Mesenchymal stem cell (in vitro differentiated cells and primary cell): ENCODE measurements around the gene SLC23A3.

ENCODE experiments used
- DNase-seq: peaks from one replicate; pipeline ENCODE4 v3.0.0-alpha.2; 2013
- H2AFZ ChIP-seq: one replicate; pipeline ENCODE4 v1.6.1; 2013; ENCODE audit warnings: low read depth, mild to moderate bottlenecking, control low read depth, inconsistent platforms, low read length, moderate library complexity
- H2AK5ac ChIP-seq: 2 replicates; pipeline ENCODE4 v1.6.1; 2013; ENCODE audit warnings: low read length, moderate library complexity, mild to moderate bottlenecking, inconsistent platforms; ENCODE audit not compliant: severe bottlenecking
- H2BK120ac ChIP-seq: one replicate; pipeline ENCODE4 v1.6.1; 2013; ENCODE audit warnings: low read depth, mild to moderate bottlenecking, inconsistent platforms, low read length, moderate library complexity
- H2BK12ac ChIP-seq, 2 experiments: one replicate each; pipeline ENCODE4 v1.6.1; 2013; ENCODE audit warnings: inconsistent platforms in 2 of 2, low read length in 2 of 2, mild to moderate bottlenecking in 2 of 2, moderate library complexity in 2 of 2, control low read depth in 1 of 2
- H2BK15ac ChIP-seq: one replicate; pipeline ENCODE4 v1.6.1; 2013; ENCODE audit warnings: mild to moderate bottlenecking, low read depth, inconsistent platforms; ENCODE audit not compliant: poor library complexity, severe bottlenecking
- H2BK5ac ChIP-seq: 2 replicates; pipeline ENCODE4 v1.6.1; 2013; ENCODE audit warnings: low read depth, mild to moderate bottlenecking, low read length, control low read depth, inconsistent platforms; ENCODE audit not compliant: poor library complexity, severe bottlenecking
- H3K14ac ChIP-seq, 2 experiments: one replicate each; pipeline ENCODE4 v1.6.1; 2013; ENCODE audit warnings: inconsistent platforms in 2 of 2, low read length in 2 of 2, control low read depth in 1 of 2, mild to moderate bottlenecking in 1 of 2, moderate library complexity in 1 of 2
- H3K18ac ChIP-seq, 2 experiments: one replicate each; pipeline ENCODE4 v1.6.1; 2013; ENCODE audit warnings: inconsistent platforms in 2 of 2, low read length in 2 of 2, control low read depth in 1 of 2, low read depth in 1 of 2, mild to moderate bottlenecking in 1 of 2
- H3K23ac ChIP-seq, 2 experiments: one replicate each; pipeline ENCODE4 v1.6.1; 2013; ENCODE audit warnings: inconsistent platforms in 2 of 2, low read length in 2 of 2, mild to moderate bottlenecking in 2 of 2, moderate library complexity in 2 of 2, control low read depth in 1 of 2
- H3K27ac ChIP-seq: 2 replicates; pipeline ENCODE4 v1.5.1; 2013; ENCODE audit warnings: mild to moderate bottlenecking, moderate library complexity, low read length, control low read depth, inconsistent platforms; ENCODE audit not compliant: poor library complexity, severe bottlenecking
- H3K27me3 ChIP-seq, 2 experiments: 2 replicates each; pipeline versions ENCODE4 v1.6.1 to v1.7.0; 2013; ENCODE audit warnings: low read length in 2 of 2, mild to moderate bottlenecking in 2 of 2, moderate library complexity in 2 of 2, control low read depth in 1 of 2, inconsistent platforms in 1 of 2; ENCODE audit not compliant: control insufficient read depth in 1 of 2, insufficient read depth in 1 of 2
- H3K36me3 ChIP-seq, 2 experiments: 2 replicates each; pipeline versions ENCODE4 v1.6.1 to v1.7.0; 2013; ENCODE audit warnings: low read length in 2 of 2, control low read depth in 1 of 2, inconsistent platforms in 1 of 2, low read depth in 1 of 2, mild to moderate bottlenecking in 1 of 2; ENCODE audit not compliant: insufficient read depth in 2 of 2, control insufficient read depth in 1 of 2
- H3K4ac ChIP-seq, 2 experiments: one replicate each; pipeline ENCODE4 v1.6.1; 2013; ENCODE audit warnings: inconsistent platforms in 2 of 2, low read length in 2 of 2, mild to moderate bottlenecking in 2 of 2, moderate library complexity in 2 of 2, control low read depth in 1 of 2, low read depth in 1 of 2
- H3K4me1 ChIP-seq: 2 replicates; pipeline ENCODE4 v1.6.1; 2013; ENCODE audit warnings: low read depth, low read length, control low read depth; ENCODE audit not compliant: control insufficient read depth, insufficient read depth
- H3K4me2 ChIP-seq: 2 replicates; pipeline ENCODE4 v1.6.1; 2013; ENCODE audit warnings: low read length, mild to moderate bottlenecking, inconsistent platforms; ENCODE audit not compliant: poor library complexity, severe bottlenecking
- H3K4me3 ChIP-seq, 2 experiments: 2 replicates each; pipeline versions ENCODE4 v1.5.1 to v1.7.0; 2013; ENCODE audit warnings: low read length in 2 of 2, mild to moderate bottlenecking in 2 of 2, control low read depth in 1 of 2, low read depth in 1 of 2; ENCODE audit not compliant: insufficient read depth in 1 of 2
- H3K79me1 ChIP-seq: replicated peaks from 2 replicates; pipeline ENCODE4 v1.6.1; 2013; ENCODE audit warnings: mild to moderate bottlenecking, control low read depth, low read length, inconsistent platforms; ENCODE audit not compliant: poor library complexity, severe bottlenecking
- H3K9ac ChIP-seq: 2 replicates; pipeline ENCODE4 v1.7.0; 2013; ENCODE audit warnings: mild to moderate bottlenecking, low read length, moderate library complexity
- H3K9me3 ChIP-seq: 2 replicates; pipeline ENCODE4 v1.7.0; 2013; ENCODE audit warnings: mild to moderate bottlenecking, low read length; ENCODE audit not compliant: control insufficient read depth
- H4K8ac ChIP-seq: one replicate; pipeline ENCODE4 v1.6.1; 2013; ENCODE audit warnings: inconsistent platforms, mild to moderate bottlenecking, low read length, moderate library complexity
- H4K91ac ChIP-seq: one replicate; pipeline ENCODE4 v1.6.1; 2013; ENCODE audit warnings: mild to moderate bottlenecking, low read length, inconsistent platforms
- WGBS: methylation state at CpG from one replicate; pipeline ENCODE4 v1.1.7; 2013; ENCODE audit warnings: mixed read lengths; 5-methylcytosine and 5-hydroxymethylcytosine counted together

Gene SLC23A3

GRCh38 chr2:219178377-219179175 lies 8.7 kb upstream of the SLC23A3 start:
- H3K4me2 ChIP-seq = peak overlapping the region; percentile 59
- no peaks in the 10 kb centered on the region for H3K9me3 ChIP-seq
- peak overlapping the region; percentile 76 for H2BK15ac ChIP-seq
- H4K91ac ChIP-seq = no peak overlapping the region
- H3K9ac ChIP-seq = peak overlapping the region; percentile 99
- peaks cover 37% of the 10 kb centered on the region for H3K79me1 ChIP-seq
- H2BK120ac ChIP-seq = no peak overlapping the region
- no peak overlapping the region for H2AK5ac ChIP-seq
- H3K4me3 ChIP-seq = peak overlapping the region; percentile 99
- peak overlapping the region in 1 of 2 experiments; percentile 98 for H3K23ac ChIP-seq
- peak overlapping the region; percentile 80 for H2AFZ ChIP-seq
- H3K27ac ChIP-seq = no peak overlapping the region
- no peaks in the 10 kb centered on the region for H3K27me3 ChIP-seq
- peak overlapping the region in 1 of 2 experiments; percentile 100 for H3K14ac ChIP-seq
- peak; percentile 49 for DNase-seq
- H3K4me1 ChIP-seq = peaks cover 18% of the 10 kb centered on the region
- peak overlapping the region; percentile 93 for H4K8ac ChIP-seq
- peak overlapping the region; percentile 91 to 94 for H3K4ac ChIP-seq
- H2BK12ac ChIP-seq = peak overlapping the region in 1 of 2 experiments; percentile 97
- H3K18ac ChIP-seq = peak overlapping the region; percentile 95 to 100
- H2BK5ac ChIP-seq = no peak overlapping the region
- 3% methylated on average over 16 of the region's 45 CpGs for WGBS
- peaks cover 47 to 60% of the 10 kb centered on the region in 2 experiments for H3K36me3 ChIP-seq

GRCh38 chr2:219177552-219178376 lies 7.9 kb upstream of the SLC23A3 start, which contains the start of gene RETREG2:
Gene RETREG2 (plus strand): TSS chr2:219178275. CDS start chr2:219178353, 78 bp downstream.
- Histone ChIP-seq H3K36me3 (peaks cover 46 to 60% of the 10 kb centered on the region in 2 experiments), H2AK5ac (no peak within 1 kb of the TSS), H3K27ac (peak within 1 kb of the TSS; percentile 98), H2BK5ac (peak within 1 kb of the TSS; percentile 85), H2BK120ac (peak within 1 kb of the TSS; percentile 91), H2BK15ac (peak within 1 kb of the TSS; percentile 76), H3K18ac (peak within 1 kb of the TSS; percentile 95 to 100), H3K79me1 (peaks cover 34% of the 10 kb centered on the region), H3K4me3 (peak within 1 kb of the TSS; percentile 99), H3K4me2 (peak within 1 kb of the TSS; percentile 94), H3K4me1 (peaks cover 20% of the 10 kb centered on the region), H3K14ac (peak within 1 kb of the TSS in 1 of 2 experiments; percentile 100), H2AFZ (peak within 1 kb of the TSS; percentile 85), H3K9me3 (no peaks in the 10 kb centered on the region), H3K23ac (peak within 1 kb of the TSS in 1 of 2 experiments; percentile 98), H3K9ac (peak within 1 kb of the TSS; percentile 99), H3K4ac (peak within 1 kb of the TSS; percentile 91 to 96), H4K8ac (peak within 1 kb of the TSS; percentile 97), H2BK12ac (peak within 1 kb of the TSS in 1 of 2 experiments; percentile 97), H3K27me3 (no peaks in the 10 kb centered on the region), H4K91ac (peak within 1 kb of the TSS; percentile 96)
- WGBS = under 1% methylated on average over 49 of the region's 67 CpGs
- DNase-seq = peak; percentile 96

- H3K27ac ChIP-seq = peak within 1 kb of the TSS; percentile 98
- peaks cover 18% of the 10 kb centered on the region for H3K4me1 ChIP-seq
- peak within 1 kb of the TSS; percentile 96 for H4K91ac ChIP-seq
- H3K4ac ChIP-seq = peak within 1 kb of the TSS; percentile 62 to 96
- H2BK12ac ChIP-seq = peak within 1 kb of the TSS in 1 of 2 experiments; percentile 73
- under 1% methylated on average over 61 of the region's 69 CpGs for WGBS
- no peaks in the 10 kb centered on the region for H3K9me3 ChIP-seq
- DNase-seq = peak; percentile 84
- H3K9ac ChIP-seq = peak within 1 kb of the TSS; percentile 99
- no peaks in the 10 kb centered on the region for H3K27me3 ChIP-seq
- peak within 1 kb of the TSS; percentile 76 for H2BK15ac ChIP-seq
- peak within 1 kb of the TSS; percentile 66 to 92 for H3K4me3 ChIP-seq
- H3K4me2 ChIP-seq = peak within 1 kb of the TSS; percentile 94
- peak within 1 kb of the TSS; percentile 97 for H4K8ac ChIP-seq
- peak within 1 kb of the TSS; percentile 85 for H2BK5ac ChIP-seq
- peak within 1 kb of the TSS; percentile 85 for H2AFZ ChIP-seq
- H3K14ac ChIP-seq = peak within 1 kb of the TSS in 1 of 2 experiments; percentile 99
- no peak within 1 kb of the TSS for H2AK5ac ChIP-seq
- H3K36me3 ChIP-seq = peaks cover 46 to 60% of the 10 kb centered on the region in 2 experiments
- peaks cover 29% of the 10 kb centered on the region for H3K79me1 ChIP-seq
- peak within 1 kb of the TSS; percentile 94 to 99 for H3K18ac ChIP-seq
- H2BK120ac ChIP-seq = peak within 1 kb of the TSS; percentile 91
- peak within 1 kb of the TSS in 1 of 2 experiments; percentile 86 for H3K23ac ChIP-seq
These were observed 7.2 kb upstream of the SLC23A3 start, which contains the start of gene CNPPD1 for GRCh38 chr2:219176818-219177551. Gene CNPPD1 (minus strand): TSS chr2:219176925. CDS start chr2:219176828, 97 bp downstream.
